Inflammatory macrophage treated with lipopolysaccharide for 4 hours (primary cell): ENCODE measurements around the gene TSNAXIP1.
"Not testable (repeated sequence)": the region's sequence is repeated elsewhere in the genome, so short reads cannot be mapped to it uniquely, and the experiment has no call there.

ENCODE experiments used
- DNase-seq: peaks from one replicate; pipeline ENCODE4 v3.0.0-alpha.2; 2020

The TSNAXIP1 gene

DNA sequence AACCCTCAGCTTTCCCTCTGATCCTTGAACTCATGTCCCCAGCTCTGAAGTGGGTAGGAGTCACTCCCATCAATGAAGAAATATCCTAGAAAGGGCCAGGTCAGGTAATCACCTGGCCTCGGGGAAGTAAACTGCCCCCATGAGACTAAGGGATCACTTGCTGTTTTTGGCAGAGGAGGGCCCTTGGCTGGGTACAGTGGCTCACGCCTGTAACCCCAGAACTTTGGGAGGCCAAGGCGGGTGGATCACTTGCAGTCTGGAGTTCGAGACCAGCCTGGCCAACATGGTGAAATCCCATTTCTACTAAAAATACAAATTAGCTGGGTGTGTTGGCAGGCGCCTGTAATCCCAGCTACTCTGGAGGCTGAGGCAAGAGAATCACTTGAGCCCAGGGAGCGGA is 57.4 kb downstream of the TSNAXIP1 start:
- DNase-seq = not testable (repeated sequence)

DNA sequence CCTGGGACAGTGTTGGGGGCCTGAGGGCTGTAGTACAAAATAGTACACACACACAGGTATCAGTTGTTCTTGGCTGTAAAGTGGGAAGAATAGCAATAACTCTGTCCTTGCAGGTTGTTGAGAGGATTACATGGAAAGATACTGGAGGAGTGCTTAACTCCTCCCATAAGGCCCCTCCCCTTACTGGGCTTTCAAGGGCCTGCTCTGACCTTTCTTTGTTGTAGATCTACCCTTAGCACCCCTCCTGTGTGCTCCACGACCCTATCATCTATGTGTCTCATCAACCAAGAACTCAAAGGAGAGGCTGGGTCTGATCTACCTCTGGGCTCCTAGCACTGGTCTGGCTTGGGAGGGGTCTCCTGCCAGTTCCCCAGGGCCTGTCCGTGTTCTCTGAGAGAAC is 57.9 kb downstream of the TSNAXIP1 start:
- no peak for DNase-seq

DNA sequence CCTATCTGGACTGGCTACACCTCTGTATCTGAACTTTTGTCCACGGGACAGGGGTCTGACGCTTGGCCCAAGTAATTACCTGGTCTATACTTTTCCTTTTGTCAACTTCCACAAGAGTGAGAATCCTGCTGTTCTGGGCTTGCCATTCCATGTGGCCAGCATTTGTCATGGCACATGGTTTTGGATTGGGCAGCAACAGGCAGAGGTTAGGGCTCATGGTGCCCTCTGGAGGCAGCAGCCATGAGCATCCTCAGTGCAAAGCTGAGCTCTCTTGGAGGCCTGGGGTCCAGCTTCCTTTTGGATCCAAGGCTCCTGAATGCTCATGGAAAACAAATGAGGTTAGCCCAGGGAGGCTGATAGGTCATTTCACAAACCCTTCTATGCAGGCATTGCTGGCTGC is 58.6 kb downstream of the TSNAXIP1 start:
- DNase-seq = peak; percentile 66

DNA sequence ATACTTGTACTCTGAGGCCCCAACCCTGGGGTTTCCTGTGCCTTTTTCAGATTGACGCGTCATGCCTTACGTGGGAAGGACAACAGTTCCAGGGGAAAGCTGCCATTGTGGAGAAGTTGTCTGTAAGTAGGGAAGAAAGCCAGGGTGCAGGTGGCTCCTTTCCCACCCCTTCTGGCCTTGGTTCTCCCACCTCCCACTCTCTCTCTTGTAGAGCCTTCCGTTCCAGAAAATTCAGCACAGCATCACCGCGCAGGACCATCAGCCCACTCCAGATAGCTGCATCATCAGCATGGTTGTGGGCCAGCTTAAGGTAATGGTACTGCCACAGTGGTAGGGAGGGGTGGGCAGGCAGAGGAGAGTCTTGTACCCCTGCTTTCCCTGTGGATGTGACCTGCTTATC is 61.6 kb downstream of the TSNAXIP1 start:
- no peak for DNase-seq

DNA sequence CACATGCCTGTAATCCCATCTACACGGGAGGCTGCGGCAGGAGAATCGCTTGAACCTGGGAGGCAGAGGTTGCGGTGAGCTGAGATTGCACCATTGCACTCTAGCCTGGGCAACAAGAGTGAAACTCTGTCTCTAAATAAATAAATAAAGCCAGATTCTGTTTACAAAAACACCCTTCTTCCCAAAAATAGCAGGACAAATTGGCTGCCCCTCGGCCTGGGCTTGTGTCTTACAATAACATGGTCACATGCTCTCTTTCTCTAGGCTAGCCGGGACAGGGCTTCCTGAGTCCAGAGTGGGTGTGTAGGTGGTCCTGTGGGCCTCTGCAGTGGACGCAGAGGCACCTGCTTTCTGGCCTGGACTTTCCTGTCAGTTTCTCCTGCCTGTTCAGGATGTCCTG is 63.0 kb downstream of the TSNAXIP1 start:
- DNase-seq = no peak

DNA sequence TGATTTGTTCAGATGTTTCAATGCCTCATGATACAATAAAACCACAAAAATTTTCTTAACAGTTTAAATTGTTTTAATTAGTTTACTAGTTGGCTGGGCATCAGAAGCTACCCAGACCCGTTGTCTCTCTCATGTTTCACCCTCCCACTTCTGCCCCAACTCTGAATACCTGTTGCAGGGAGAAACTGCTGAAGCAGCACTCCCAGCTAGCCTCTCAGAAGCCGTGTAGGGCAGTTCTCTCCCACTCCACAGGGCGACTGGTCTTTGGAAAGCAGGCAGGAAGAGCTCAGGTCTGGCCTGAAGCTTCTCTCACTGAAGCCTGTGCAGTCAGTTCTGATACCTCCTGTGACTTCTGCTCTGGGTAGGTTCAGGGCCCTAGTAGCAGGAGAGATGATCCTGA is 64.6 kb downstream of the TSNAXIP1 start:
- no peak for DNase-seq

DNA sequence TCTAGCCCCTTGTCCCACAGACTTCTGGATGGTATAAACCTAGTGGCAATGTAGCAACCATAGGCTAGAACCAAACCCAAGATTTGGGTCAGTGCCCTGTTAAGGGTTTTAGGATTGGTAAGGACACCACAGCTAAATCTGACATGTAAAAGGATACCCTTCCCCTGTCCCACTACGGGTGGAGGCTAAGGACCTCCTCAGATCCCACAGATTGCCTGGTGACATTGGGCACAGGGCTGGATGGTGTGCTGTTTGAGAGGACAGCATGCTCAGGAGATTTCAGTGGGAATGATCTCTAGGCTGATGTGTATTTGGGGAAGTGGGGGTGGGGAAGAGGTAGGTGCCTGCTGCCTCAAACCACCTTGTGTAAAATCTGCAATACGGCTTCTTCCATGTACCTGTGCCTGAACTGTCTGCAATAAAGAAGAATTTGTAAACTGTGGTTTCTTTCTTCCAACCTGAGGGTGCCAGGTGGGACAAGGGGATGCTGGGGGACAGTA is 65.5 kb downstream of the TSNAXIP1 start:
- no peak for DNase-seq

DNA sequence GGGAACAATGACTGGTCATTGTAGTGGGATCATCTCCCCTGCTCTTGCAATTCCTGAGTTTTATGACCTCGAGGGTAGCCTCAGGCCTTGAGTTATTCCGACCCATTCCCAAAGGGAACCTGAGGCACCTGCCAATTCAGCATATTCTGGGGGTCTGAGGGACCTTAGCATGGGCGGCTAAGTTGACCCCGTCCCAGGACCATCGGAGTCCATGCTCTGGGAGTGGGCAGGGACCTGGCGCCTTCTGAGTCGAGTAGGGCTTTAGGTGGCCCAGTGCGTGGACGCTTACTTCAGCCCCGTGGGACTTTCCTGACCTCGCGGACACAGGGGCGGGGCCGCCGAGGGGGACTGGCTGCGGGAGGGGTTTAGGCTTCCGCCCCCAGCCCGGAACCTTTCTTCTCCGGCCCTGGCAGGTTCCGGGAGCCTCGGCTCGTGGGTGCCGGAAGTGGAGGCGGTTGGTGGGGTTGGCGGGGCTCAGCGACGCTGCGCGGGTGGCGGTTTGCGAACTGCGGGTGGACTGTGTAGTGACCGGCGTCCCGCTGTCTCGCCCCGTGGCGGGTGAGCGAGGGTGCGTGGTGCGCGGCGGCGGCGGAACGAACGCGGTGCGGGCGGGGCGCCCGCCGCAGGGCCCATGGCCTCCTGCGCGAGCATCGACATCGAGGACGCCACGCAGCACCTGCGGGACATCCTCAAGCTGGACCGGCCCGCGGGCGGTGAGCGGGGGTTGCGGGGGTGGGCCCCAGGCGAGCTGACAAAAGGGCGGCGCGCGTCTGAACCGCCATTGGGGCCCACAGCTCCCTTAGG is 66.1 kb downstream of the TSNAXIP1 start, which contains the start of gene EDC4:
TSS of gene EDC4 (plus strand) at position 422 of the 804 bp plus-strand sequence. CDS start at position 632, 210 bp downstream.
- peak; percentile 91 for DNase-seq

DNA sequence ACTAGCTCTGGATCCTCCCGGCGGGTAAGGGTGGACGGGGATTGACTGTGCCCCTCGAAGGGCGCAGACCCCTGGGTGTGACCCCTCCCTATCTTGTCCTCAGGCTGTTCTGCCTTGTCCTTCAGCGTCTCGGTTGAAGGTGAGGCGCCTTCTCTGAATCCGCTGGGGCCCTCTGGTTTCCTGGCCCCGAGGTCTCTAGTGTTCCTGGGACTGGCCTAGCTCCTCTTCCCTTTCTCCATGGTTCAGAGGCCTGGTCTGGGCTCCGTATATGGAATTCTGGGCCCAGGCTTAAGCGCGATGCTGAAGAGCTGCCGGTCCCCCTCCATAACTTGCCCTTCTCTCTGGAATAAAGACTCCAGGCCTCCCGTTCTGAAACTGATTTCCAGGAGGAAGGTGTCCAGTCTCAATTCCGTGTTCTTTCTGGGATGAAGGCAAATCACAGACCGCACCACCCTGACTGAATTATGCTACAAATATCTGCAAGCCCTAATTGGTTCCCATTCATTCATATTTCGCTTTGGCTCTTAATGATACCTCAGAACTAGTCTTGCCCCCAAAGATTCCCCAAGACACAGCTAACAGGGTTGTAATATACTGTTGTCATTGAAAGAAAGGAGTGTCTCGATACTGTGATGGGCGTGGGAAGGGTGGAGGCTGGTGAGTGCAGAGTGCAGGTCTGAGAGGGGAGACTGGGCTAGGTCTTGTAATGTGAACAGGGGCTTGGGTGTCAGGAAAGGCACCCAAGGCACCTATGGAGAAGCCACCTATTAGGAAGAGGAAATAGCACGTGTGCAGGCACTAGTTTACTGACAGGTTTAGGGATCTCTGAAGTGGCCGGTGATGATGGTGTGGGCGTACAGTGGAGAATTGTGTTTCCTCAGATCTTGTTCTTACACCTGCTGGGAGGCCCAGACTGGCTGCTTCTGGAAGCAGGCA is 67.0 kb downstream of the TSNAXIP1 start:
- DNase-seq = peak; percentile 6

DNA sequence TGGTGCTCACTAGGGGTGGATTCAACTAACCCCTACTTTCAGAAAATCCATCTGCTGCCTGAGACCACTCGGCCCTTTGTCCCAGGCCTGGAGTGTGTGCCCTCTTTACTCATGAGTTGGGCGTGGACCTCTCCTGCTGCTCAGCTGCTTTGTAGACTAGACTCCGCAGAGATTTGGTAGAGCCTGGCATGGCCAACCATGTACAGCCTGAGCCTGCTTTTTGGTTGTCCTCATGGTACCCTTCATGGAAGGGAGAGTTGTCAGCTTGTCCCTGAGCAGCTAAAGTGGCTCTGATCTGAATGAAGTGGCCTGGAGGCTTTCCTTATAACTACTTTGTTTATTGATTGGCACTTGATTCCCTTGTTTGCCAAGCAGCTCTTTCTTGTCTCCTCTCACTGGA is 67.7 kb downstream of the TSNAXIP1 start:
- DNase-seq = no peak

DNA sequence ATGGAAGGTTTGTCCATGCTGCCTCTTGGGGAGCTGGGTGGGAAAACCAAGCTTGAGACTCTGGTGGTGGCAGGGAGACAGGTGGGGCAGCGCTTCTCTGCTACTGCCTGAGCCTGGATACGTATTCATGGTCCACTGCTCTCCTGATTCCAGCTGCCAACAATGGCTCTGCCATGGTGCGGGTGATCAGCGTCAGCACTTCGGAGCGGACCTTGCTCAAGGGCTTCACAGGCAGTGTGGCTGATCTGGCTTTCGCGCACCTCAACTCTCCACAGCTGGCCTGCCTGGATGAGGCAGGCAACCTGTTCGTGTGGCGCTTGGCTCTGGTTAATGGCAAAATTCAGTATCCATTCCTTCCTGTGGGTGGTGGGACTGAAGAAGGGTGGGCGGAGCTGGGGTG is 70.4 kb downstream of the TSNAXIP1 start:
- no peak for DNase-seq
